ENCODE data around the gene PARP8. TPM values are rescaled to one million over a fixed set of nuclear protein-coding genes. Genes with fewer than 3 reads are reported as not detected.

The PARP8 gene
- total RNA-seq, 2 donors from 2014 or later, result 5.4 to 6.7 TPM

- DNase-seq, result no peak
- intact Hi-C loops (cut with DNase I), result no loop called here
- Histone ChIP-seq H3K27me3 (no peaks in the 10 kb centered on the region), H3K9ac (ENCODE audit: low read depth in 2 of 2, low read length in 2 of 2) (no peak overlapping the region), H3K4me1 (no peaks in the 10 kb centered on the region), H3K27ac (no peak overlapping the region), H3K36me3 (no peaks in the 10 kb centered on the region), H3K9me3 (no peaks in the 10 kb centered on the region), H3K4me3 (no peak overlapping the region)
- TF ChIP-seq CTCF (IDR thresholded peaks at IDR 0.05), result no peak
Measured at GRCh38 chr5:50763351-50763750, 96.9 kb downstream of the PARP8 start.

GRCh38 chr5:50763846-50764245 is 97.4 kb downstream of the PARP8 start:
- DNase-seq, result no peak
- Histone ChIP-seq H3K36me3 (no peaks in the 10 kb centered on the region), H3K27me3 (no peaks in the 10 kb centered on the region), H3K4me3 (no peak overlapping the region), H3K4me1 (no peaks in the 10 kb centered on the region), H3K9me3 (no peaks in the 10 kb centered on the region), H3K27ac (no peak overlapping the region), H3K9ac (ENCODE audit: low read depth in 2 of 2, low read length in 2 of 2) (no peak overlapping the region)
- no peak for TF ChIP-seq CTCF (IDR thresholded peaks at IDR 0.05)
- intact Hi-C loops (cut with DNase I), result no loop called here

DNA sequence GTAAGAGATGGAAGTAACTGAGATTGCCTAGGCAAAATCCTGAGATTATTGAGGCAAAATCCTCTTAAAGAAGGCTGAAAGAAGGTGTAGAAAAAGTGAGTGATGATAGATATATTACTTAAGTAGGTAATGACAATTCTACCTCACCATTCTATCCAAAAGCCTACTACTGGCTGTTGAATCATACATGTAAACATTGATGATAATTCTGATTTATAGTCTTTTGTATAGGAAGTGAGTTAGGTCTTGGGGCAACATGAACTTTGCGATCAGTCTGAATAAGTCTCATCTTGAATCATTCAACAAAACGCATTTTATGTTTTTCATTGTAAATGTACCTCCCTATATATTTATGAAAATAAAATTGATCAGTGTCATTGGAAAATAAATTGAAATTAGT is 99.6 kb downstream of the PARP8 start:
- intact Hi-C loops (cut with DNase I), result no loop called here
- no peak for TF ChIP-seq CTCF (IDR thresholded peaks at IDR 0.05)
- Histone ChIP-seq H3K36me3 (no peaks in the 10 kb centered on the region), H3K27me3 (no peaks in the 10 kb centered on the region), H3K27ac (no peak overlapping the region), H3K4me1 (no peaks in the 10 kb centered on the region), H3K4me3 (no peak overlapping the region), H3K9me3 (no peaks in the 10 kb centered on the region), H3K9ac (ENCODE audit: low read depth in 2 of 2, low read length in 2 of 2) (no peak overlapping the region)
- DNase-seq, result no peak

DNA sequence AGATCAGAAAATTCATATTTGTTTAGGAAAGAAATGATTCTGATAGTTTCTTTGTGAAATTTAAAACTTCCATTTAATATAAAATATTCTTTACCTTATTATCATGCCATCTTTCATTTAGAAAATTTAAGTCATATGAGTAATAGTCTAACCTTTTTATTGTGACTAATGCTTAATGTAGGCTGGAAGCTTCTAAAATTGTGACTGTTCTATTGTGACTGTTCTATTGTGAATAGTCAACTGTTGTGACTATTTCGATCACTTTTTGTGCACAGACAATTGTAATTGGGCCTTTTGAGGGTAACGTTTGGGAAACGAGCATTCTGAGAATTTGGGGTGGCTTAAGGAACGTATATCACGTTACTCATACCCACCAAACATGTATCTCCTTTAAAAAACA is 100.0 kb downstream of the PARP8 start:
- Histone ChIP-seq H3K4me3 (no peak overlapping the region), H3K27me3 (no peaks in the 10 kb centered on the region), H3K4me1 (no peaks in the 10 kb centered on the region), H3K36me3 (no peaks in the 10 kb centered on the region), H3K9ac (ENCODE audit: low read depth in 2 of 2, low read length in 2 of 2) (no peak overlapping the region), H3K9me3 (no peaks in the 10 kb centered on the region), H3K27ac (no peak overlapping the region)
- intact Hi-C loops (cut with DNase I), result no loop called here
- no peak for DNase-seq
- TF ChIP-seq CTCF (IDR thresholded peaks at IDR 0.05), result no peak

- Histone ChIP-seq H3K9ac (ENCODE audit: low read depth in 2 of 2, low read length in 2 of 2) (no peak overlapping the region), H3K27ac (no peak overlapping the region), H3K27me3 (no peaks in the 10 kb centered on the region), H3K9me3 (no peaks in the 10 kb centered on the region), H3K4me3 (no peak overlapping the region), H3K36me3 (no peaks in the 10 kb centered on the region), H3K4me1 (no peaks in the 10 kb centered on the region)
- no peak for TF ChIP-seq CTCF (IDR thresholded peaks at IDR 0.05)
- intact Hi-C loops (cut with DNase I), result no loop called here
- DNase-seq, result no peak
Measured at GRCh38 chr5:50766967-50767366, 100.5 kb downstream of the PARP8 start.

GRCh38 chr5:50767588-50767987 is 101.2 kb downstream of the PARP8 start:
- H3K9ac ChIP-seq (ENCODE audit: low read depth in 2 of 2, low read length in 2 of 2), result no peak overlapping the region
- H3K9me3 ChIP-seq, result no peaks in the 10 kb centered on the region
- DNase-seq, result no peak
- TF ChIP-seq CTCF (IDR thresholded peaks at IDR 0.05), result no peak
- no peak overlapping the region for H3K27ac ChIP-seq
- no peaks in the 10 kb centered on the region for H3K27me3 ChIP-seq
- intact Hi-C loops (cut with DNase I), result no loop called here
- no peaks in the 10 kb centered on the region for H3K36me3 ChIP-seq
- H3K4me3 ChIP-seq, result no peak overlapping the region
- H3K4me1 ChIP-seq, result no peaks in the 10 kb centered on the region

Measured in colonic mucosa (tissue), 4 donors.